GM21515 (cell line): ENCODE results near the gene RC3H2.

Experiments
- ATAC-seq: cut with Tn5 transposase; IDR thresholded peaks from one replicate; pipeline ENCODE4 v1.9.1; 2021; ENCODE audit not compliant: unreplicated experiment

RC3H2 gene, protein sequence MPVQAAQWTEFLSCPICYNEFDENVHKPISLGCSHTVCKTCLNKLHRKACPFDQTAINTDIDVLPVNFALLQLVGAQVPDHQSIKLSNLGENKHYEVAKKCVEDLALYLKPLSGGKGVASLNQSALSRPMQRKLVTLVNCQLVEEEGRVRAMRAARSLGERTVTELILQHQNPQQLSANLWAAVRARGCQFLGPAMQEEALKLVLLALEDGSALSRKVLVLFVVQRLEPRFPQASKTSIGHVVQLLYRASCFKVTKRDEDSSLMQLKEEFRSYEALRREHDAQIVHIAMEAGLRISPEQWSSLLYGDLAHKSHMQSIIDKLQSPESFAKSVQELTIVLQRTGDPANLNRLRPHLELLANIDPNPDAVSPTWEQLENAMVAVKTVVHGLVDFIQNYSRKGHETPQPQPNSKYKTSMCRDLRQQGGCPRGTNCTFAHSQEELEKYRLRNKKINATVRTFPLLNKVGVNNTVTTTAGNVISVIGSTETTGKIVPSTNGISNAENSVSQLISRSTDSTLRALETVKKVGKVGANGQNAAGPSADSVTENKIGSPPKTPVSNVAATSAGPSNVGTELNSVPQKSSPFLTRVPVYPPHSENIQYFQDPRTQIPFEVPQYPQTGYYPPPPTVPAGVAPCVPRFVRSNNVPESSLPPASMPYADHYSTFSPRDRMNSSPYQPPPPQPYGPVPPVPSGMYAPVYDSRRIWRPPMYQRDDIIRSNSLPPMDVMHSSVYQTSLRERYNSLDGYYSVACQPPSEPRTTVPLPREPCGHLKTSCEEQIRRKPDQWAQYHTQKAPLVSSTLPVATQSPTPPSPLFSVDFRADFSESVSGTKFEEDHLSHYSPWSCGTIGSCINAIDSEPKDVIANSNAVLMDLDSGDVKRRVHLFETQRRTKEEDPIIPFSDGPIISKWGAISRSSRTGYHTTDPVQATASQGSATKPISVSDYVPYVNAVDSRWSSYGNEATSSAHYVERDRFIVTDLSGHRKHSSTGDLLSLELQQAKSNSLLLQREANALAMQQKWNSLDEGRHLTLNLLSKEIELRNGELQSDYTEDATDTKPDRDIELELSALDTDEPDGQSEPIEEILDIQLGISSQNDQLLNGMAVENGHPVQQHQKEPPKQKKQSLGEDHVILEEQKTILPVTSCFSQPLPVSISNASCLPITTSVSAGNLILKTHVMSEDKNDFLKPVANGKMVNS

DNA sequence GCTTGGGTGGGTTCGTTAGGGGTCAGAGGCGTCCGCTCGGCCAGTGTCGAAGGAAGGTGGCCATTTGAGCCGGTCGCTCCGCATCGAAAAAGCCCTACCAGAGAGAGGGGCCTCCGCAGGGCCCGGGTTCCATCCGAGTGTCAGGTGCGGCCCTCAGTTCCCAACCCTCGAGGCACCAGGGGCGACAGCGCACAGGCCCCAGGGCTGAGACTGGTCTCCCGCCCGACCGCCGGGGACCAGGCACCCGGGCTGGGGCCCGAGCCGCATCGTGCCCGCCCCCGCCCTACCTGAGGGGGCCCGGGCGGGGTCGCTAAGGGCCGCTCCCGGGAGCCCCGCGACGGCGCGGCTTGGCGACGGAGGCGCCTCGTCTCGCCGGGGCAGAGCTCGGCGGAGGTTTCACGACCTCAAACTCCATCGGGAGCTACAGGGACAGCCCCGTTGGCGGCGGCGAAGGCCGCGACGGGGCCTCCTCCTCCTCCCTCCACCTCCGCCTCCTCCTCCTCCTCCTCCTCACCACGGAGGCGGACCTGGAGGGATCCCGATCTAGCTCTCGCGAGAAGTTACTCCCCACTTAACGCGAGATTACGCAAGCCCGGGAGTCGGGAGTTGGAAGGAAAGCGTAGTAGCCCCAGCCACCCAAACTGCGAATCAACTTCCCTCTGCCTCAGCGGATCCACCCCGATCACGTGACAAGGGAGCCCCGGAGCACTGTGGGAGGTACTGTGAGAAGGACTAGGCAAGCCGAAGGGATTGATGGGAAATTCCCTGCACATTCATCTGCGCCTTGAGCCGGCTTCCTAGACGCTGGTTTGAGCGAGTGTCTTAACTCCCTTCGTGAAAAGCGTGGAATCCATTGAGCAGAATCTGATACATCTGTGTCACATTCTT, at the start of gene RC3H2:
Gene RC3H2 (minus strand): TSS at position 537 of the 888 bp plus-strand sequence. CDS start 7,850 bp downstream, outside the sequence.
- ATAC-seq: peak; percentile 87

DNA sequence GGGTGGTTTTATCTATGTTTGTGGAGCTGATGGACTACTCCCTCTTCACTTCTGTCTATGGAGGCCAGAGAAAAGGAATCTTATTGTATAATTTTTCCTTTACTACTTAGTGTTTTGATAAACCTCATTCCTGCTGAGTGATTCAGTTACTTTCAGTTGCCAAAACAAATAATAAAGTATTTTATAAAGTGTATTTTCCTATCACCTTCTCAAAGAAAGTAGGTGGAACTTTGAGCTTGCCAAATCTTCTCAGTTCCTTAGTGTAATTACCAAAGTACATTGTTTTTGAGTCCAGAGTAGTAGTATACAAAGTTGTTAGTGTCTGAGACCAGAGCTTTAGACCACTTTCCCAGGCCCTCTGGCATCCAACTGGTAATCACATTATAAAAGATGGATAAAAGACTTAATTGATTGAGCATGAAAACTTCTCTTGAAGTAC, 49.1 kb upstream of the RC3H2 start:
- no peak for ATAC-seq

DNA sequence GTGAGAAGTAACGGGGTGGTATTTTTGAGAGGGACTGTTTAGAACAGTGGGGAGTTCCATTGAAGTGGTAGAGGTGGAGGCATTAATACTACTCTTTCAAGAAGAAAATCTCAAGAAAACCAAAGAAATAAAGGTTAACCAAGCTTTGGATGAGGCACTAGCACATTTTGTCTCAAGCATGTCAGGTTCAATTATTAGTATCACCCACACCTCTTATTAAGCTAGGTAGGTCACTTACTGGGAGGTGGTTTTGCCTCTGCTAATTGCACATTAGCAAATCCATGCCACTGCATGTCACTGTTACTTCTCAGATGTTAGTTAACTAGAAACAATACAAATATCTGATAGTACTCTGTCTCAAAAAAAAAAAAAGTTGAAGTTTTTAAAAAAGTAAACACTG, 45.9 kb upstream of the RC3H2 start:
- no peak for ATAC-seq

DNA sequence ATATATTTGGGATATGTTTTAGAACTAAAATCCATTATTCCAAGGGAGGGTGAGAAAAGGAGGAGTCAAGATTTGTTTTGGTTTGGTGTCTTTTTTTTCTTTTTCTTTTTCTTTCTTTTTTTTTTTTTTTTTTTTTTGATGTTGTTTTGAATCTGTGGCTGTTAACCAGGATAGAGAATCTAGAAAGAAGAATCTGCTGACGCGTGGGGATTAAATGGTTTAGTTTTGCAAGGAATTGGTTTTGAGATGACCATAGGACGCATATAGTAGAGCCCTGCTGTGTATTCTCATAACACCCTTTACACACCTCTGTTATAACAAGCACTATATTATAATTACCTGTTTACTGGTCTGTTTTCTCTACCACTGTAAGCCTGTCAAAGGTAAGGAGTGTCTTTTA, 45.1 kb upstream of the RC3H2 start:
- no peak for ATAC-seq

DNA sequence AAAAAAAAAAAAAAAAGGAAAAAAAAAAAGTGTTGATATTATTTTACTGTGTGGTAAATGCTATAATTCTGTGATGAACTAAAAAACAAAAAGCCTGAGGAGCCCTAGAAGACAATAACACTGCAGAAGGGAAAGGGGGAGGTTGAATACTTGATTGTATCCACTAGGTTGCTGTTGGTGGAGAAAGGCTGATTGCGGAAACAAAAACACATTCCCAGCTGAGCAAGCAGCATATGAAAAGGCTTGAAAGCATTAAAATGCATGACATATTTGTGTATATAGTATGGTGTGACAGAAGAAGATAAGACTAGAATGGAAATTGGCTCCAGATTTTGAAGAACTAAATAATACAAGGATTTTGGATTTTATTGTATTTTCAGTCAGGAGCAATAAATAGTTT, 44.5 kb upstream of the RC3H2 start:
- no peak for ATAC-seq

DNA sequence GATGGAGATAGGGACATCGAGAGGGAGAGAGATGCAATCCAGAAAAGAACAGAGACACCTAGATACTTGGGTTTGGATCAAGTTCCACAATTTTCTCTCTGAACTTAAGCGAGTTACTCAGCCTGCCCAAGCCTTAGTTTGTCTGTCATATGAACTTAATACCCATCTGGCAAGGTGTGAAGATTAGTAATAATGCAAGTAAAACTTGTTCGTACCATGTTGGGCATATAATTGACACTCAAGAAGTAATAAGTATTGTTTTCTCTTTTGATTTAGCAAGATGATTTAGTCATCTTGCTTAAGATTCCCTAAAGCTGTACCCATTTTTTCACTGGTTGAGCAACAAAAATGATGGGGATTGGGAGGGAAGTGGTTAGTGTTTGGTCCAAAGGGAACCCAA, 43.2 kb upstream of the RC3H2 start:
- ATAC-seq: no peak

DNA sequence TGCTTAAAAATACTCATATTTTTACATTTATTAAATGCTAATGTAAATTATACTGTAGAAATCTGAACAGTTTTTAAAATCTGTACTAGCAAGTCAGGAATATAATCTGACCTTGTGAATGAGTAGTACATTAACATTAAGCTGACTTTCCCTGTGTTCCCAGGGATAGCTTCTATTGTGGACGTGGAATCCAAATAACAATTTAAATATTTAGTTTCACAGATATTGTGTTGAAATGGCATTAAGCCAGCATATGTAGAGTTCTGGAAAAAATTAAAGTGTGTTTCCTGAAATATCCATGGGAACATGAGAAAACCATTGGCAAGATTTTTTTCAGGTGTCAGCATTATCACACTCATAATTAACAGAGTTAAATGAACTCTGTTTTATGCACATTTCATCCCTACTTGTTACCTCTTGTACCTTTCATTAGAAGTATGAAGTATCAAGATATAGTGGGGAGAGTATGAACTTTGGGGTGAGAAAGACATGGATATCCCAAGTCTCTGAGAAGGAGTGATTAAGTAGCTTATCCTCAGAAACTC, 41.4 kb upstream of the RC3H2 start:
- no peak for ATAC-seq

DNA sequence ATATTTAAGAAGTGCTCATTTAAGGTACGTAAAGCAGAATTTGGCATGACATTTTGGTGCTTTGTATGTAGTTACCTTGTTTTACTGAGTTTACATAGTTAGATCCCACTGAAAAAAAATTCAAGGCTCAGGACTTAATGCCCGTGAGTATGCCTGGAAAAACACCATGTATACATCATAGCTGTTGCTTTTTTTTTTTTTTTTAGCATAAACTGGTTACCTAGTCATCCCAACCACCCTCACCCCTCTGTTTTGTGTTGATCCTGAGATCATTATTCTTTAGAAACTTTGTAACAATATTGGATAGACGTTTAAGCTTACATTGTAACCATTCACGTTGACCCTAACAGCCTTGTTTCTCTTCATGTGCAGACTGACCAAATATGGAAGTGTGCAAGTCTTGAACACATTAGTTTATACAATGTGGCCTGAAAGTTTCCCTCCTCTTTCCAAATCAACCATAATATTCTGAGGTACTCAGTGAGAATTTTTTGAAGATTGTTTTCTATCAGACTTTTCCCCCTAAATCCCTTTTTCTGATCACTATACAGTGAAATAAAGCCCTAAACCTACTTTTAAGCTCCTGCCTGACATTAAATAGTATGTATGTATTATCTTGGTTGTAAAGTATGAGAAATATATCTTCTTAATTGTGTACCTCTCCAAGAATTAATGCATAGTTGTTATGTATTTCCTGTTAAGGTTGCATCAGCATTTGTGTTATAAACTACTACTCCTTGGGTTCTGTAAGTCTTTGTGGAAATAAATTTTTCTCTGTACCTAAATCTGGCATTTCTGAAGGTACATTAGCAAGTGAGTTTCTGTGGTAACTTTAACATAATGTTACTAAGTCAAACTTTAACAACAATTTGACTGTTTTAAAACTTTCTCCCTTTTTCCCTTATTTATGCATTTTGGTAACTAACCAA, 40.1 kb upstream of the RC3H2 start:
- ATAC-seq: no peak

DNA sequence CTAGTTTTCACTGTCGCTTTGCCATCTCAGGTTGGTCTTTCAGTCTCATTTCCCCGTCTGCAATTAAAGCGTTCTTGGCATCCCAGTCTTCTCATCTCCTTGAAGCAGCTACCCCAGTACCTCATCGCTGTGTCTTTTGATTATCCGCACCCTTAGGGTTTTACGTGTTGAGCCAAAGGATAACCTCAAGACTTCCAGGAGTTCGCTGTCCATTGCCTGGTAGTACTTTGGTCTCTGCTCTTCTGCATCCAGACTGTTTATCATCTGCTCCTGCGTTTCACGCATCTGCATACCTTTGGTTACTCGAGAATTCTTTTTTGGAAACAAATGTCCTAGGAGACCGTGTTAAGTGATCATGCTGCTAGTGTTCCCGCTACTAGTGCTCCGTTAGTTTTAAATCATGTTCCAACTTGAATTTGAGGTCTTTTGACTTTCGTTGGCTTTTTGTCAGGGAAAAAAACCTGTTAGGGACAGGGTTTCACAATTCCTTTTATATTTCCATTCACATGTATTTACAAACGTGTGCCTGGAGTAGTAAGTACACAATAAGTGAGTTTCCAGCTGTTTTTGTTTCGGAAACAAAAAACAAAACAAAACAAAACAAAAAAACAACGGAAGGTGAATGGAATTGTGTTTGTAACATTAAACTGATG, 36.5 kb upstream of the RC3H2 start:
- peak; percentile 3 for ATAC-seq

DNA sequence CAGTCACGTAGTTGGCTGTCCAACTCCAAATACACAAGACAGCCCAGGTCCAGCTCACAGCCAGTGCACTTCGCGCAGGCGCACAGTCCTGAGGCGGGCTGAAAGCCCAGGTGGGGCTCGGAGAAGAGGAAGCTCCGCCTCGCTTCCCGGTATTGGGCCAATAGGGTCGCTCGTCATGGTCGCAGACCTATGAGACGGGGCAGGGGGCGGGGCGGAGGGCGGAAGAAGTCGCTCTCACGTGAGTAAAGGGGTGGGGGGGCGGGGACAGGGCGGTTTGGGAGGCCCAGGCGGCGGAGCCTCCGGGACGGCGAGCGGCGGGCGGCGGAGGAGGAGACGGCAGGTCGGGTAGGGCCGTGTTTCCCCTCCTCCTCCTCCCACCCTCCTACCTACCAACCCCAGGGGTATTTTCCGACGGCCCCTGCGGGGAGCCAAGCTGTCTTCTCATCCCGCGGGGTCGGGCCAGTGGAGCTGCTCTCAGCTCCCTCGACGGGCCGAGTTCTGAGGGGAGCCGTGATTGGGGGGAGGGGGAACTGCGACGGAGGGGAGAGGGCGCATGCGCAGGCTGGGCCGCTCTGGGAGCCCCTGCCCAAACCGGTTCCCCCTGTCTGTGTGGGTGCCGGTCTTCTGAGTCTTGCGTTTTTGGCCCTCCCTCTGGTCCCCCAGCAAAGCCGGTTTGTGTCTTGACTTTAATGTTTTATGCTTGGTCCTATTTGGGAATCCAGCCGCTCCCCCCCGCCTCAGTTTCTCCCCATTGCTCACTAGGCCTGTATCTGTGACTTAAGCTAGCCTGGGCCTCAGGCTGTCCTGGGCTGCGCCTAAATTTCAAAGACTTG, 35.8 kb upstream of the RC3H2 start, which contains the start of gene RABGAP1:
Gene RABGAP1 (plus strand): TSS at position 272 of the 833 bp plus-strand sequence. CDS start 16,040 bp downstream, outside the sequence.
- ATAC-seq: peak; percentile 97

DNA sequence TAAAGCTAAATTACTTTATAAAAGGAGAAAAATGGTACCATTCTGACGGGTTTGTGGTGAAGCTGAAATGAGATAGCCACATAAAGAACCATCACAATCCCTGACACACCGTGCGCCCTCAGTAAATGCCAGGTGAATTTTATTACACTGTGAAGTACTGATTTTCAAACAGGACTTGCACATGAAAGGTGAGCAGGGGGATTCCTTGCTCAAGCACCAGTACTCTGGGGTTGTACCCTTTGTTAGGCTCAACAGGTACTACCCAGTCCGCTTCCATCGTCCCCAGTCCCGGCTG, 35.2 kb upstream of the RC3H2 start:
- ATAC-seq: no peak

DNA sequence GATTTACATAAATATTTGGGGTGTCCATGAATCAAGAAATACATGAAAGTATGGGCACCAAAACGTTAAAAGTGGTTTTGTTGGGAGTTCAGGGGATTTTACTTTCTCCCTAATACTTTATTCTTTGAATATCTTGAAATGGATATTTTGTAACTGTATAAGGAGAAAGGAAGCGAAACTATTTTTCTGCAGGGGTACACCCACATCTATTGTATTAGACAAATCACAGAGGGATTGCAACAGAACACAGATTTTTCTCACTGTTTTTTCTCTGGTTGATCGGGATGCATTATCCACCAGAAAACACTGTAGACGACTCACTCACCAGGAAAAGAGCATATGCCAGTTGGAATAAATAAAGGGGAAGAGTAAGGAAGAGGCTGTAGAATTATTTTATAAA, 34.4 kb upstream of the RC3H2 start:
- no peak for ATAC-seq

DNA sequence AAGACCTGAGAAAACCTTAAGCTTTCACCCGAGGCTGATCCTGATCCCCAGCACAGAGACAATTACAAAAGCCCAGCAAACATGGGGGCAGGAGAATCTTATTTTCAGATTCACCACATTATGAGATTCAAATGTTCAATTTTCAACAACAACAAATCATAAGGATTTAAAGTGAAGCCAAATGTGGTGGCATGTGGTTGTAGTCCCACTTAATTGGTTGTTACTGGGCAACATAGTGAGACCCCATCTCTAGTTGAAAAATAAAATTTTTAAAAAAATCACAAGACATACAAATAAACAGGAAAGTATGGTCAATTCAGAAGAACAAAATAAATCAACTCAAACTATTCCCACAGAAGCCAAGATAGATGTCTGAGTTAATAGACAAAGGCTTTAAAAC, 31.7 kb upstream of the RC3H2 start:
- ATAC-seq: no peak

DNA sequence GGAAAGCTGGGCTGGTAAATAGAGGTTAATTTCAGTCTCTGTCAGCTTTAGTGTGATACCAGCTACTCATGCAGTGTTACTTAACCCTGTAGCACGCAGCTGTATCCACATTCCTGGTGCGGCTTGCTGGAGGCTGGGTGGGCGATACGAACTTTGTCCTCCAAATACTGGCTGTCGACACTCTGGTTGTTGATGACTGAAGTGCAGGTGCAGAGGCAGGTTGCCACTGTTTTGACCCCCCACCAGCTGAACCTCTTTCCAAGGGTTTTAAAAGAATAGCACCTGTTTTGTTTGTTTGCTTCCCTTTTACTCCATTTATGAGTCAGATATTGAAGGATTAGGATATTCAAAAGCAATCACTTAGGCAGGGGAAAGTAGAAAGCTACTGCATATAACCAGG, 31.3 kb upstream of the RC3H2 start:
- no peak for ATAC-seq

DNA sequence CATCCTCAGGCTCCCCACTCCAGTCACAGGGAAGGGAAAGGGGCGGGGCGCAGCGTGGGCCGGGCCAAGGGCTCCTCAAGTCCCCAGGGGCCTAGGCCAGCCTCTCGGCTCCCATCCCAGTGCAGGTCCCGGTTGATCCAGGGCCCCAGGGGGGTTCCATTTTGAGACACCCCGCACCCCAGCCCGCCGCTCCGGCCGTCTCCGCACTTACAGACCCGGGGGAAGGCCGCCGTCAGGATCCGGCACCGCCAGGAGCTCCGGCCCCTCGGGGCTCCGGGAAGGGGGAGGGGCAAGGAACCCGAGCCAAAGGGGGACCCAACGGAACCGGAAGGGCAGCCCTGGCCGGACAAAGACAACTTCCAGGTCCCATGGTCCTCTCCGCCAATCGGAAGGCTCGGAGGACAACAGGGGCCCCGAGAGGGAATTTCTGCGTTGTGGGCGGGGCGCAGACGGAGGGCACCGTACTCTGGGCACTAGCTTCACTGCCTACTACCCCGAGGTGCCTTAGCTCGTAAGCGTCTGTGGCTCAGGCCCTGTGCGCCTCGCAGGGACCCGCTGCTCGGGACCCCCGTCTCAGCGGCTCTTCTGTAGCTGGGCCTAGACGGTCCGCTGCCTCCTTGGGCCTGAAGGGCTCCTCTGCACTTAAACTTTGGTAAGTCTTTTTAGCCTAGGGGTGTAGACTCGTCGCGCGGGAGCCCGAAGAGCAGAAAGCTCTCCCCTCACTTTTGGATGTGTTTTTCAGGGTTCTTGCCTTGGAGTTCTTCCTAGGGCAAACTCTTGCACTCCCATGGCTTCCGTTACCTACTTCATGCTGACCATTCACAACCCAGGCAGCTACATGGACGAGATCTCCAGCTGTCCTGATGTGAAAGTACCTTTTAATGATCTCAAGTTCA, 26.3 kb upstream of the RC3H2 start, which contains the start of gene ZBTB26:
Gene ZBTB26 (minus strand): TSS at position 287 of the 896 bp plus-strand sequence. CDS start 11,578 bp downstream, outside the sequence.
- peak; percentile 94 for ATAC-seq

DNA sequence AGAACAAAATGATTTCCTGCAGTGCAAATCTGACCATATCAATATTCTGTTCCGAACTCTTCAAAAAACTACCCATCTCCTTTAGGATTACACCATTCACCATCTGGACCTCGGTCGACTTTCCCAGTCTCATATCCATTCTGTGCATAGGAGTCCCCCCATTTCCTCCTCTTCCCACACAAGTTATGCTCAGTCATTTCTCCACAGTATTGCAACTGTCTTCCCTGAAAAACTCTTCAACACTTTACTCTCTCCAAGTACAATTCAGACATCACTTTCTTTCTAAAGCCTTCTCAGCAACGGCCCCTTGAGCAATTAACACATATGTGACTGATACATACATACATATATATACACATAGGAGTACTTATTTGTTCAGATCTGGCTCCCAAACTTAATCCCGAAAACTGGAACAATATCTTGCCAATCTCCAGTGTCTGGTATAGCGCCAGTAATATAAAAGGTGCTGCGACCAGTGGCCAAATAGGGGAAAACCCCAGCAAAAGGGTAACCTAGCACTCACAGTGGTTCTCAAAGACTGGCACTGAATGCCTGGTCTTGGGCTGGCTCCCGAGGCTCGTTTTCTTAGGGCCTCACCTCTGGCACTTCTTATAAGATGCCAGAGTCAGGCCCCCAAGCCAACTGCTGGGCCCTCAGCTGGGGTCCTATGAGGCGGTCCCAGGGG, 25.5 kb upstream of the RC3H2 start:
- ATAC-seq: peak; percentile 21
